GM20000 (cell line): ENCODE results near the gene ALG8.
A peak's percentile ranks its signal among the peaks of the same experiment; 100 is the strongest.
"Not testable (repeated sequence)": the region's sequence is repeated elsewhere in the genome, so short reads cannot be mapped to it uniquely, and the experiment has no call there.

Experiments used
- DNase-seq: peaks from one replicate; pipeline ENCODE4 v3.0.0; 2012; ENCODE audit warnings: low spot score
- CTCF ChIP-seq: IDR thresholded peaks from 2 replicates; pipeline ENCODE4 v1.5.1; 2012; ENCODE audit warnings: mild to moderate bottlenecking, control low read depth; ENCODE audit errors: extremely low read depth, missing control alignments

ALG8 gene

GRCh38 chr11:78097666-78098385 lies 41.6 kb downstream of the ALG8 start:
- DNase-seq, result no peak
- TF ChIP-seq CTCF, result no peak

GRCh38 chr11:78094250-78094649 lies 45.2 kb downstream of the ALG8 start:
- peak; percentile 21 for DNase-seq
- TF ChIP-seq CTCF, result no peak

GRCh38 chr11:78086521-78087074 lies 52.8 kb downstream of the ALG8 start:
- DNase-seq, result not testable (repeated sequence)

- no peak for DNase-seq
- TF ChIP-seq CTCF, result no peak
These were observed 53.5 kb downstream of the ALG8 start for GRCh38 chr11:78085972-78086371.

GRCh38 chr11:78084506-78084905 lies 54.9 kb downstream of the ALG8 start:
- DNase-seq, result not testable (repeated sequence)

- DNase-seq, result no peak
- no peak for TF ChIP-seq CTCF
These were observed 56.4 kb downstream of the ALG8 start for GRCh38 chr11:78083021-78083420.

GRCh38 chr11:78082146-78082545 lies 57.3 kb downstream of the ALG8 start:
- no peak for TF ChIP-seq CTCF
- no peak for DNase-seq

GRCh38 chr11:78081583-78081982 lies 57.8 kb downstream of the ALG8 start:
- no peak for DNase-seq
- no peak for TF ChIP-seq CTCF
